Neutrophil (primary cell): ENCODE measurements around the gene FYN.

Source experiments
- H3K27ac ChIP-seq: fragments of 200-600 bp; sonication (generic); 2 replicates; pipeline ENCODE4 v1.5.1; 2016; ENCODE audit warnings: mild to moderate bottlenecking, moderate library complexity
- H3K27me3 ChIP-seq: fragments of 200-600 bp; sonication (generic); 2 replicates; pipeline ENCODE4 v1.6.0; 2016; ENCODE audit warnings: mild to moderate bottlenecking
- H3K36me3 ChIP-seq: fragments of 200-600 bp; sonication (generic); 2 replicates; pipeline ENCODE4 v1.5.1; 2017
- H3K4me1 ChIP-seq, 2 experiments: fragments of 200-600 bp in 1 of 2; sonication (generic) in 1 of 2; 1 replicate in 1 of 2; 2 replicates in 1 of 2; pipeline versions ENCODE4 v1.5.1 to v1.6.1; 2013 to 2016; ENCODE audit warnings: low read depth in 1 of 2, low read length in 1 of 2, mild to moderate bottlenecking in 1 of 2, moderate library complexity in 1 of 2; ENCODE audit not compliant: control insufficient read depth in 1 of 2, insufficient read depth in 1 of 2
- H3K4me3 ChIP-seq, 2 experiments: fragments of 200-600 bp in 1 of 2; sonication (generic) in 1 of 2; 1 replicate in 1 of 2; 2 replicates in 1 of 2; pipeline ENCODE4 v1.5.1; 2013 to 2016; ENCODE audit warnings: low read depth in 1 of 2, low read length in 1 of 2, mild to moderate bottlenecking in 1 of 2, moderate library complexity in 1 of 2
- H3K9me3 ChIP-seq: fragments of 200-600 bp; sonication (generic); 2 replicates; pipeline ENCODE4 v1.5.1; 2016
- TF ChIP-seq, protein P1 (sequence below): fragments of 200-600 bp; sonication (generic); IDR thresholded peaks from 2 replicates; pipeline ENCODE4 v1.5.1; 2016; ENCODE audit warnings: antibody characterized with exemption

Gene FYN

DNA sequence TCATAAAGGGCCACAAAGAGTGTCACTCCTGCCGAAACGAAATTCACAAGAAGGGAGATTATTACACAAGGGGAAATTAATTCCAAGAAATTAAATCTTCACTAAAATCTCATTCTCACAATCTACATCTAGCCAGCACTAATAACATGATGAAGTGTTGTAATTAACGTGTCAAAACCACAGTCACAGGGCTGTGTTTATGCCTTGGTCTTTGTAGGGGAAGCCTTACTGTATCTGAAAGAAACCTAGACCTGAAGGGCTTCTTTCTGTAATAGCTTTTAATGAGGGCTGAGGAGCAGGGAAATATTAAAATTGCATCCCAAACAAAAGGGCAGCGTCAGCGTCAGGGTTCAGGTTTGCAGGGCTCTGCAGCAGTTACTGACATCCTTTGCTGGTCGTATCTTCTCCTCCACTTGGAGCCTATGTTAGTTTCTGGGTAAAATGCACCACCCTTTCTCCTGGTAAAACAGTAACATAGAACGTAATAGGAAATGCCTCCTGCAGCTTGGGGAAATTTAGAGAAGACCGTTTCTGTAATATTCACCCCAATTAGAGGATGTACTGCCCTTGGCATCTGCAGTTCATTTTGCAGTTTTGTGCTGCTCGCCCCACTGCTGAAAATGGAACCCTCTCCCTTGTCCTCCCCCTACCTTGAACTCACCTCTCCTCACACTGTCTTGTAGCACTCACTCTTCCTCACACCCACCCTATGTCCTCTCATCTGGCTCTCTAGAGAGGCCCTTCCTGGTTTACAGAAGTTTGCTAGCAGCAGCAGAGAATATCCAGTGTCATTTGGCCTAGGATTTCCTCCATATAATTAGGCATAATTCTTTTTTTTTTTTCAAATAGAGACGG lies 158.6 kb downstream of the FYN start:
- Histone ChIP-seq H3K4me3 (no peak overlapping the region), H3K27ac (no peak overlapping the region), H3K36me3 (no peaks in the 10 kb centered on the region), H3K9me3 (no peaks in the 10 kb centered on the region), H3K4me1 (peaks cover 0 to 5% of the 10 kb centered on the region in 2 experiments), H3K27me3 (no peaks in the 10 kb centered on the region)
- TF ChIP-seq, protein P1, sequence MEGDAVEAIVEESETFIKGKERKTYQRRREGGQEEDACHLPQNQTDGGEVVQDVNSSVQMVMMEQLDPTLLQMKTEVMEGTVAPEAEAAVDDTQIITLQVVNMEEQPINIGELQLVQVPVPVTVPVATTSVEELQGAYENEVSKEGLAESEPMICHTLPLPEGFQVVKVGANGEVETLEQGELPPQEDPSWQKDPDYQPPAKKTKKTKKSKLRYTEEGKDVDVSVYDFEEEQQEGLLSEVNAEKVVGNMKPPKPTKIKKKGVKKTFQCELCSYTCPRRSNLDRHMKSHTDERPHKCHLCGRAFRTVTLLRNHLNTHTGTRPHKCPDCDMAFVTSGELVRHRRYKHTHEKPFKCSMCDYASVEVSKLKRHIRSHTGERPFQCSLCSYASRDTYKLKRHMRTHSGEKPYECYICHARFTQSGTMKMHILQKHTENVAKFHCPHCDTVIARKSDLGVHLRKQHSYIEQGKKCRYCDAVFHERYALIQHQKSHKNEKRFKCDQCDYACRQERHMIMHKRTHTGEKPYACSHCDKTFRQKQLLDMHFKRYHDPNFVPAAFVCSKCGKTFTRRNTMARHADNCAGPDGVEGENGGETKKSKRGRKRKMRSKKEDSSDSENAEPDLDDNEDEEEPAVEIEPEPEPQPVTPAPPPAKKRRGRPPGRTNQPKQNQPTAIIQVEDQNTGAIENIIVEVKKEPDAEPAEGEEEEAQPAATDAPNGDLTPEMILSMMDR, result no peak

DNA sequence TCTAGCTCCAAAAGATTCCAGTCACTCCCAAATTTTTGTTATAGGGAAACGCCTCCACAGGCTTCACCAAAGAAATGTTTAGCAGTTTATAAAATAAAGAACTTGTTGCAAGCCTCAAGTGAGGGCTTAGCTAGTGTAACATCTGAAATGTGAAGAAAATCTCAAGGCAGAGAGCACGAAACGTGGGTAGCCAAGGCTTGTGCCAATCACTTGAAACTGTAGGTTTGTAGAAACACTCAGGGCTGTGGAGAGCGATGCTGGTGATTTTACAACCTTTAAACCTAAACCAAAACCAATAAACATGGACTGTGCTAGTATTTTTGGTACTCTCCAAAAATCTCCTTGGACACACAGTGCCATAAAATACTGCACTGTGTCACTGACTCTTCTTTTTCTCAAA lies 159.4 kb downstream of the FYN start:
- H3K4me1 ChIP-seq, result peaks cover 0 to 5% of the 10 kb centered on the region in 2 experiments
- H3K27ac ChIP-seq, result no peak overlapping the region
- H3K9me3 ChIP-seq, result no peaks in the 10 kb centered on the region
- H3K36me3 ChIP-seq, result no peaks in the 10 kb centered on the region
- no peak overlapping the region for H3K4me3 ChIP-seq
- TF ChIP-seq, protein P1, result no peak
- H3K27me3 ChIP-seq, result no peaks in the 10 kb centered on the region

DNA sequence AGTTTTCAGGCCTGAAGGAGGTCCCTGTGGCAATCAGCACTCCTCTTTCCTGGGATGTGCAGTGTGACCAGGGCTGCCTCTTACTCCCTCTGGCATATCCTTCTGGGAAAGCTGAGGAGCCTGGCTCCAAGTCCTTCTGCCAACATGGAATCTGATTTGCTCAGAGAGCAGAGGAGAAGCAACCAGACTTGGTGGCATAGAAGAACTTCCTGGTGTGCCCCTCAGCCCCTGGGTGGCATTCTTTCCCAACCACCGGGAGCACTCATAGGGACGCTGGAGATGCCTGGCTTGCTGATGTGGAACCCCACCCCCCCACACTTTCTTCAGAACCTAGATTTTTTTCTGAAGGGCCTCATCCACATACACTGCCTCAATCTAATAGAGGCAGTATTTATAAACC lies 160.0 kb downstream of the FYN start:
- no peak overlapping the region for H3K27ac ChIP-seq
- H3K27me3 ChIP-seq, result no peaks in the 10 kb centered on the region
- no peaks in the 10 kb centered on the region for H3K36me3 ChIP-seq
- TF ChIP-seq, protein P1, result no peak
- H3K9me3 ChIP-seq, result no peaks in the 10 kb centered on the region
- H3K4me1 ChIP-seq, result peaks cover 0 to 5% of the 10 kb centered on the region in 2 experiments
- no peak overlapping the region for H3K4me3 ChIP-seq

DNA sequence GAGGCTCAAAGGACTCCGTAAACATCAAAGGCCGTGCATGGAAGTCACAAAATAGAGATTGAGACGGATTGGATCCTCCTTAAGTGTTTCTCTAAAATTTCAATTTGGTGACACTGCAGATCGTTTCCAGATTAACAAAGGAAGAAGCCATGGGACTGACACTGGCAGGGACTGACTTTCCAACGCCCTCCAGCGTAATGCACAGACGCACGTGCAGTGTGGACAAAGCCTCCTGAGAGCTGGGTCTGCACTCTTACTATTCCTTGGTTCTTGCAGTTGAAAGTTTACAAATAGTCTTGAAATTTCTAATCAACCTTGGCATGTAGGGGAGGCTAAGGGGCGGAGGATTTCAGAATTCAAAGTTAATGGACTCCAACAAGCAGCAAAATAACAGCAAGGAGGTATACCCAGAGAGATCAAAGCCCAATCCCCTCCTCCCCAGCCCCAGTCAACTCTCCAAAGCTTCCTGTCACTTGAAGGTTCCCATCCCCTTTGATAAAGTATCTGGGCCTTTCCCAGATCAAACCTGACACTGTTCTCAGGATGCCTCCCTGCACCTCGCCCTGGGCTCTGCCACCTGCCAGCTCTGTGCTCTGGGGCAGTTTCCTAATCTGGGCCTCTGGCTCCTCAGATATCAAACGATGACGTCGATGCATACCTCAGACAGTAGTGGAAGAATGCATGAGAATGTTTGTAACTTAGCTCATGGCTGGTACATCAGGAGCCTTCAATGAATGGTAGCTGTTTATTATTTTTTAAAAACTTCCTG lies 161.1 kb downstream of the FYN start:
- no peaks in the 10 kb centered on the region for H3K9me3 ChIP-seq
- H3K27me3 ChIP-seq, result no peaks in the 10 kb centered on the region
- no peaks in the 10 kb centered on the region for H3K36me3 ChIP-seq
- TF ChIP-seq, protein P1, result no peak
- no peak overlapping the region for H3K27ac ChIP-seq
- H3K4me1 ChIP-seq, result peaks cover 0 to 5% of the 10 kb centered on the region in 2 experiments
- H3K4me3 ChIP-seq, result no peak overlapping the region

DNA sequence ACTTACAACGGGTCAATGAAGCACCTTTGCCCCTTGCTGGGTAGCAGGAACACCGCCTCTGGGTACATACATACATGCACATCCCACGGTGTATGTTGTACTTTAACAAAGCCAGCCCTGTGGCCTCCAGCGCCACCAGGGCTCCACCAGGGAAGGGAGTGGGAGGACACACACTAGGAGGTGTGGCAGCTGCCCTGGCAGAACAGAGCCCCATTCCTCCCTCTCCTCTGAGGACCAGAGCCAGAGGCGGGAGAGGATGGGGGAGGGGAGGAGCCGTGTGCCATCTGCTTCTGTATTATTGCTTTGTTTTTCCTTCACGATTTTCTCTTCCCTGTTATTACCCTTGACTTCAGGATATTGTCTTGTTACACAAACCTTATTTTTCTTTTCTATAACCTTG lies 161.8 kb downstream of the FYN start:
- Histone ChIP-seq H3K4me3 (no peak overlapping the region), H3K27ac (no peak overlapping the region), H3K36me3 (no peaks in the 10 kb centered on the region), H3K4me1 (peaks cover 0 to 5% of the 10 kb centered on the region in 2 experiments), H3K27me3 (no peaks in the 10 kb centered on the region), H3K9me3 (no peaks in the 10 kb centered on the region)
- TF ChIP-seq, protein P1, result no peak
